H1 (cell line): ENCODE measurements around the gene GJB3. TPM values are rescaled to one million over a fixed set of nuclear protein-coding genes. Genes with fewer than 3 reads are reported as not detected.

Source experiments
- CEBPB ChIP-seq: IDR thresholded peaks from 2 replicates; pipeline ENCODE4 v1.6.1; 2012; ENCODE audit warnings: low read depth, low read length
- EGR1 ChIP-seq: IDR thresholded peaks from 2 replicates; pipeline ENCODE4 v1.6.1; 2011; ENCODE audit warnings: low read depth, low read length, borderline replicate concordance
- FOSL1 ChIP-seq: IDR thresholded peaks from 2 replicates; pipeline ENCODE4 v1.6.1; 2011; ENCODE audit warnings: mild to moderate bottlenecking, low read depth, low read length, moderate library complexity; ENCODE audit not compliant: insufficient read depth
- HDAC6 ChIP-seq: IDR thresholded peaks from one replicate; pipeline ENCODE4 v1.7.1; 2012; ENCODE audit warnings: low read depth, mild to moderate bottlenecking, inconsistent platforms, low read length, moderate library complexity
- PHF8 ChIP-seq: fragments of 200-600 bp; sonication (generic); conservative IDR thresholded peaks from 2 replicates; pipeline ENCODE4 v1.7.1; 2012; ENCODE audit warnings: low read depth, mild to moderate bottlenecking, inconsistent platforms, low read length, moderate library complexity
- SIRT6 ChIP-seq: IDR thresholded peaks from one replicate; pipeline ENCODE4 v1.7.1; 2012; ENCODE audit warnings: low read length, inconsistent platforms
- SRF ChIP-seq: IDR thresholded peaks from 2 replicates; pipeline ENCODE4 v1.6.1; 2011; ENCODE audit warnings: mild to moderate bottlenecking, low read depth, low read length, moderate library complexity
- YY1 ChIP-seq: IDR thresholded peaks from 2 replicates; pipeline ENCODE4 v1.6.1; 2011; ENCODE audit warnings: low read depth, mild to moderate bottlenecking, low read length
- ZNF274 ChIP-seq: IDR thresholded peaks from 2 replicates; pipeline ENCODE4 v1.7.0; 2012; ENCODE audit warnings: low read length, borderline replicate concordance; ENCODE audit errors: extremely low read depth
- polyA plus RNA-seq, 7 experiments: library from polyadenylated mRNA; depleted of rRNA in 3 of 7; stranded (reverse) in 5 of 7; unstranded in 2 of 7; fragments of >200 nt in 5 of 7; fragments of 200-250 nt in 2 of 7; gene quantifications; 1 replicate in 5 of 7; 2 replicates in 1 of 7; 4 replicates in 1 of 7; pipeline versions ENCODE4 v1.2.1 to v1.2.3, GENCODE V29; 2011 to 2013; ENCODE audit warnings: missing spikeins in 2 of 7, mixed read lengths in 2 of 7
- total RNA-seq: library from RNA; stranded (reverse); fragmentation: NEBNext Ultra II Directional; extraction: Animal tissue kit (Norgen Biotek cat#: 25700); gene quantifications from 2 replicates; pipeline ENCODE4 v1.2.1, GENCODE V29; 2021
- TF ChIP-seq, protein P1 (sequence below): fragments of 300-600 bp; sonication (generic); IDR thresholded peaks from 2 replicates; pipeline ENCODE4 v1.7.1; 2012; ENCODE audit warnings: low read length, moderate library complexity, mild to moderate bottlenecking, inconsistent platforms; ENCODE audit not compliant: insufficient replicate concordance

Gene GJB3
- total and polyA plus RNA-seq, 2 of the 8 experiments (the other 6 are each of a cell fraction or from before 2014, with no cell fraction given) = 0.93 to 1.6 TPM

DNA sequence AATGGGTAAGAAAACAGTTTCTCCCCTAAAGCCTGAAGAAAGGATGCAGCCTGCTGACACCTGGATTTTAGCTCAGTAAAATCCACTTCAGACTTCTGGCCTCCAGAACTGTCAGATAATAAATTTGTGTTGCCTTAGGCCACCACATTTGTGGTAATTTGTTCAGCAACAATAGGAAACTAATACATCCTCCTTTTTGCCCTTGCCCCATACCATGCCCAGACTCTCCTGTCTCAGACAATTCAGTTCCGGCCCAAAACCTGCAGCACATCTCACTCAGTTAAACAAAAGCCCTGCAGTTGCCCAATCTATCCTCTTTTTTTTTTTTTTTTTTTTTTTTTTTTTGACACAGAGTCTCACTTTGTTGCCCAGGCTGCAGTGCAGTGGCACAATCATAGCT, 52.7 kb downstream of the GJB3 start (continued):
- TF ChIP-seq, protein P1, sequence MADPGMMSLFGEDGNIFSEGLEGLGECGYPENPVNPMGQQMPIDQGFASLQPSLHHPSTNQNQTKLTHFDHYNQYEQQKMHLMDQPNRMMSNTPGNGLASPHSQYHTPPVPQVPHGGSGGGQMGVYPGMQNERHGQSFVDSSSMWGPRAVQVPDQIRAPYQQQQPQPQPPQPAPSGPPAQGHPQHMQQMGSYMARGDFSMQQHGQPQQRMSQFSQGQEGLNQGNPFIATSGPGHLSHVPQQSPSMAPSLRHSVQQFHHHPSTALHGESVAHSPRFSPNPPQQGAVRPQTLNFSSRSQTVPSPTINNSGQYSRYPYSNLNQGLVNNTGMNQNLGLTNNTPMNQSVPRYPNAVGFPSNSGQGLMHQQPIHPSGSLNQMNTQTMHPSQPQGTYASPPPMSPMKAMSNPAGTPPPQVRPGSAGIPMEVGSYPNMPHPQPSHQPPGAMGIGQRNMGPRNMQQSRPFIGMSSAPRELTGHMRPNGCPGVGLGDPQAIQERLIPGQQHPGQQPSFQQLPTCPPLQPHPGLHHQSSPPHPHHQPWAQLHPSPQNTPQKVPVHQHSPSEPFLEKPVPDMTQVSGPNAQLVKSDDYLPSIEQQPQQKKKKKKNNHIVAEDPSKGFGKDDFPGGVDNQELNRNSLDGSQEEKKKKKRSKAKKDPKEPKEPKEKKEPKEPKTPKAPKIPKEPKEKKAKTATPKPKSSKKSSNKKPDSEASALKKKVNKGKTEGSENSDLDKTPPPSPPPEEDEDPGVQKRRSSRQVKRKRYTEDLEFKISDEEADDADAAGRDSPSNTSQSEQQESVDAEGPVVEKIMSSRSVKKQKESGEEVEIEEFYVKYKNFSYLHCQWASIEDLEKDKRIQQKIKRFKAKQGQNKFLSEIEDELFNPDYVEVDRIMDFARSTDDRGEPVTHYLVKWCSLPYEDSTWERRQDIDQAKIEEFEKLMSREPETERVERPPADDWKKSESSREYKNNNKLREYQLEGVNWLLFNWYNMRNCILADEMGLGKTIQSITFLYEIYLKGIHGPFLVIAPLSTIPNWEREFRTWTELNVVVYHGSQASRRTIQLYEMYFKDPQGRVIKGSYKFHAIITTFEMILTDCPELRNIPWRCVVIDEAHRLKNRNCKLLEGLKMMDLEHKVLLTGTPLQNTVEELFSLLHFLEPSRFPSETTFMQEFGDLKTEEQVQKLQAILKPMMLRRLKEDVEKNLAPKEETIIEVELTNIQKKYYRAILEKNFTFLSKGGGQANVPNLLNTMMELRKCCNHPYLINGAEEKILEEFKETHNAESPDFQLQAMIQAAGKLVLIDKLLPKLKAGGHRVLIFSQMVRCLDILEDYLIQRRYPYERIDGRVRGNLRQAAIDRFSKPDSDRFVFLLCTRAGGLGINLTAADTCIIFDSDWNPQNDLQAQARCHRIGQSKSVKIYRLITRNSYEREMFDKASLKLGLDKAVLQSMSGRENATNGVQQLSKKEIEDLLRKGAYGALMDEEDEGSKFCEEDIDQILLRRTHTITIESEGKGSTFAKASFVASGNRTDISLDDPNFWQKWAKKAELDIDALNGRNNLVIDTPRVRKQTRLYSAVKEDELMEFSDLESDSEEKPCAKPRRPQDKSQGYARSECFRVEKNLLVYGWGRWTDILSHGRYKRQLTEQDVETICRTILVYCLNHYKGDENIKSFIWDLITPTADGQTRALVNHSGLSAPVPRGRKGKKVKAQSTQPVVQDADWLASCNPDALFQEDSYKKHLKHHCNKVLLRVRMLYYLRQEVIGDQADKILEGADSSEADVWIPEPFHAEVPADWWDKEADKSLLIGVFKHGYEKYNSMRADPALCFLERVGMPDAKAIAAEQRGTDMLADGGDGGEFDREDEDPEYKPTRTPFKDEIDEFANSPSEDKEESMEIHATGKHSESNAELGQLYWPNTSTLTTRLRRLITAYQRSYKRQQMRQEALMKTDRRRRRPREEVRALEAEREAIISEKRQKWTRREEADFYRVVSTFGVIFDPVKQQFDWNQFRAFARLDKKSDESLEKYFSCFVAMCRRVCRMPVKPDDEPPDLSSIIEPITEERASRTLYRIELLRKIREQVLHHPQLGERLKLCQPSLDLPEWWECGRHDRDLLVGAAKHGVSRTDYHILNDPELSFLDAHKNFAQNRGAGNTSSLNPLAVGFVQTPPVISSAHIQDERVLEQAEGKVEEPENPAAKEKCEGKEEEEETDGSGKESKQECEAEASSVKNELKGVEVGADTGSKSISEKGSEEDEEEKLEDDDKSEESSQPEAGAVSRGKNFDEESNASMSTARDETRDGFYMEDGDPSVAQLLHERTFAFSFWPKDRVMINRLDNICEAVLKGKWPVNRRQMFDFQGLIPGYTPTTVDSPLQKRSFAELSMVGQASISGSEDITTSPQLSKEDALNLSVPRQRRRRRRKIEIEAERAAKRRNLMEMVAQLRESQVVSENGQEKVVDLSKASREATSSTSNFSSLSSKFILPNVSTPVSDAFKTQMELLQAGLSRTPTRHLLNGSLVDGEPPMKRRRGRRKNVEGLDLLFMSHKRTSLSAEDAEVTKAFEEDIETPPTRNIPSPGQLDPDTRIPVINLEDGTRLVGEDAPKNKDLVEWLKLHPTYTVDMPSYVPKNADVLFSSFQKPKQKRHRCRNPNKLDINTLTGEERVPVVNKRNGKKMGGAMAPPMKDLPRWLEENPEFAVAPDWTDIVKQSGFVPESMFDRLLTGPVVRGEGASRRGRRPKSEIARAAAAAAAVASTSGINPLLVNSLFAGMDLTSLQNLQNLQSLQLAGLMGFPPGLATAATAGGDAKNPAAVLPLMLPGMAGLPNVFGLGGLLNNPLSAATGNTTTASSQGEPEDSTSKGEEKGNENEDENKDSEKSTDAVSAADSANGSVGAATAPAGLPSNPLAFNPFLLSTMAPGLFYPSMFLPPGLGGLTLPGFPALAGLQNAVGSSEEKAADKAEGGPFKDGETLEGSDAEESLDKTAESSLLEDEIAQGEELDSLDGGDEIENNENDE = no peak
- no peak for TF ChIP-seq PHF8
- TF ChIP-seq FOSL1 = no peak
- TF ChIP-seq CEBPB = no peak
- TF ChIP-seq EGR1 = no peak
- no peak for TF ChIP-seq ZNF274
- TF ChIP-seq SRF = no peak
- no peak for TF ChIP-seq HDAC6
- no peak for TF ChIP-seq YY1
- no peak for TF ChIP-seq SIRT6
- TF ChIP-seq, all 59 proteins: peak for 0
